ENCODE measurements around the gene GGA1. TPM values are rescaled to one million over a fixed set of nuclear protein-coding genes. Genes with fewer than 3 reads are reported as not detected.
A peak's percentile ranks its signal among the peaks of the same experiment; 100 is the strongest.

Gene GGA1
- total RNA-seq, 2 experiments from 2014 or later, result 59.7 to 62.8 TPM

DNA sequence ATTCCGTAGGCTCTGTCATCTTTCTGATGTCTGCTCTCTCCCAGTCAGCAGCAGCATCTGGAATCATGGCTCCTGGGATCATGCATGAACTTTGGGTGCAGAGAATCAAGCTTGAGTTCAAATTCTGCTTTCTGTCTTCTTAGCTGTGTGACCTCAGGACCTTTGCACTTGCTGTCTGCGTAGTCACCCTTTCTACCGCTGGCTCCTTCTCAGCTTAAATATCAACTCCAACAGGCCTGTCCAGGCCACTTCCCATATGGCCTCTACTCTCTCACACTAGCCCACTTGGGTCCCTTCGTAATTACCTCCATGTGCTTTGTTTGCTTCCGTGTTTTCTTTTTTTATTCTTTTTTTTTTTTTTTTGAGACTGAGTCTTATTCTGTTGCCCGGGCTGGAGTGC is 4.6 kb upstream of the GGA1 start:
- ATAC-seq (no peak), DNase-seq (no peak)
- H3K27ac Mint-ChIP-seq, result no peak overlapping the region
- no peaks in the 10 kb centered on the region for H3K36me3 Mint-ChIP-seq (ENCODE audit: low read depth)
- CTCF ChIA-PET, result interaction anchor here (1.2 to 3.4 kb wide), 3 partner anchors 11 to 42 kb away, joined by 4 to 24 read pairs (median 4); no protein-coding TSS in a partner anchor
- no peak for TF ChIP-seq CTCF (IDR thresholded peaks at IDR 0.05)
- H3K9me3 Mint-ChIP-seq, result no peaks in the 10 kb centered on the region
- H3K27me3 Mint-ChIP-seq, result no peaks in the 10 kb centered on the region
- POLR2A ChIA-PET, result interaction anchor here (3.4 kb wide), 1 partner anchor 12 kb away, joined by 12 read pairs; no protein-coding TSS in a partner anchor
- intact Hi-C loops (cut with micrococcal nuclease), result no loop called here
- H3K4me3 Mint-ChIP-seq, result no peak overlapping the region
- peaks cover 42% of the 10 kb centered on the region for H3K4me1 Mint-ChIP-seq (ENCODE audit: low read depth)

GRCh38 chr22:37604875-37605274 is 3.8 kb upstream of the GGA1 start:
- Mint-ChIP-seq H3K4me1 (ENCODE audit: low read depth) (peaks cover 42% of the 10 kb centered on the region), H3K27ac (peak overlapping the region; percentile 66), H3K9me3 (no peaks in the 10 kb centered on the region), H3K4me3 (no peak overlapping the region), H3K27me3 (no peaks in the 10 kb centered on the region), H3K36me3 (ENCODE audit: low read depth) (no peaks in the 10 kb centered on the region)
- ATAC-seq (no peak), DNase-seq (peak; percentile 73)
- CTCF ChIA-PET, result interaction anchor here (1.0 to 41.4 kb wide), 7 partner anchors 10 to 66 kb away, joined by 4 to 1770 read pairs (median 24); partner anchors contain the start of genes LGALS1, NOL12, PDXP and SH3BP1
- no peak for TF ChIP-seq CTCF (IDR thresholded peaks at IDR 0.05)
- POLR2A ChIA-PET, result interaction anchor here (3.4 kb wide), 1 partner anchor 13 kb away, joined by 12 read pairs; no protein-coding TSS in a partner anchor
- intact Hi-C loops (cut with micrococcal nuclease), result no loop called here

DNA sequence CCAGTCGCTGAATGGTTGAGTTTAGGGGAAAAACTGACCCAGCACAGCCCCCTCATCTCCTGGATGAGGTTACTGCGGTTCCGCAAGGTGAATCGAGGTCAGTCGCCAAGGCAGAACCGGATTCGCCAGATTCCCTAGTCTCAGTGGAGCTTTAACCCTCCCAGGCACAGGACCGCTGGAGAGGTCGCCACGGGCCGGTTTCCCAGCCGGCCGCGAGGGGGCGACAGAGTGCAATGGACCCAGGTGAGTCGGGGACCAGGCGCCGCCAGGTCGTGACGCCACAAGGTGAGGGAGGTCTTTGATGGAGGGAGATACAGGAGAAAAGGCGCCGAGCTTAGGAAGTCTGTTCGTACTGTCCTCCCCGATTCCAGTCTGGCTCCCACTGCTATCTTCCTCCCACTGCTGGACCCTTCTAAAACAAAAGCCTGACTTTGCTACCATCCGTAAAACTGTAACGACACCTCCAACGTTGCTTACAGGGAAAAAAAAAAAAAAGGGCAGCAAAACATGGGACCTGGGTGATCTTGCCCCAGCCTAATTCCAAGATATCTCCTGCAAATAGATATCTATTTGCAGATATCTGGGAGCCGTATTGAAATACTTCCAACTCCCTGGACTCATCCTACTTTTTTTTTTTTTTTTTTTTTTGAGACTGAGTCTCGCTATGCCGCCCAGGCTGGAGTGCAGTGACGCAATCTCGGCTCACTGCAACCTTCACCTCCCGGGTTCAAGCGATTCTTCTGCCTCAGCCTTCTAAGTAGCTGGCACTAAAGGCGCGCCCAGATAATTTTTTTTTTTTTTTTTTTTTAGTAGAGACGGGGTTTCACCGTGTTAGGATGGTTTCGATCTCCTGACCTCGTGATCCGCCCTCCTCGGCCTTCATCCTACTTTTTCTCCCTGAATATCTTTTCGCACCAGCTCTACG is 1.4 kb upstream of the GGA1 start:
- peak; percentile 99 for TF ChIP-seq CTCF (IDR thresholded peaks at IDR 0.05)
- Mint-ChIP-seq H3K27ac (peak overlapping the region; percentile 94), H3K27me3 (no peaks in the 10 kb centered on the region), H3K36me3 (ENCODE audit: low read depth) (no peaks in the 10 kb centered on the region), H3K9me3 (no peaks in the 10 kb centered on the region), H3K4me3 (peak overlapping the region; percentile 91), H3K4me1 (ENCODE audit: low read depth) (peaks cover 48% of the 10 kb centered on the region)
- intact Hi-C loops (cut with micrococcal nuclease), result no loop called here
- CTCF ChIA-PET, result interaction anchor here (0.6 to 41.4 kb wide), 38 partner anchors 10 to 1092 kb away, joined by 3 to 1770 read pairs (median 4); partner anchors contain the start of genes ANKRD54, GCAT, LGALS1 and MFNG
- POLR2A ChIA-PET, result interaction anchor here (0.7 to 3.8 kb wide), 13 partner anchors 15 to 237 kb away, joined by 3 to 30 read pairs (median 7); partner anchors contain the start of genes ANKRD54, GCAT, LGALS1 and MFNG
- ATAC-seq (peak; percentile 20), DNase-seq (peak; percentile 92)

DNA sequence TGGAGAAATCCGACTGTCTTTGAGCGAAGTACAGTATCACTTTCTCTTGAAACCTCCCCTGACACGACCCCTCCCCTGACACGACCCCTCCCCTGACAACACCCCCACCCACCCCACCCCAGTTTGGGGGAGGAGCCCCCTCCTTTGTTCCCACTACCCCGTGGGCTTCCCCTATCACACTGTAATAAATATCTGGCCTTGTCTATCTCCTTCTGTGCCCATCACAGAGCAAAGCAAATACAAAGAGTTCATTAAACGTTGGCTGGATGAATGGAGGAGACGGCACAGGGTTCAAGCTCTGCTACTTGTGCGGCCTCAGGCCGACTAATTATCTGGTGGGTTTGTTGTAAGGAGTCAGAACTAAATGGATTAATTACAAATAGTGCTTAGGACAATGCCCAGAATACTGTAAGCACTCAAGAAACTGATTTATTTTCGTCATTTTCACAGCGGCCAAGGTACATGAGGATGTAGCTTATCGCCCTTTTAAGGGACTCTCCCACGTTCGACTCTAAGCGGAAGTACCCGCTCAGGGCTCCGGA is 628 bp upstream of the GGA1 start:
- peak overlapping the region; percentile 91 for H3K4me3 Mint-ChIP-seq
- intact Hi-C loops (cut with micrococcal nuclease), result no loop called here
- H3K9me3 Mint-ChIP-seq, result no peaks in the 10 kb centered on the region
- no peak for TF ChIP-seq CTCF (IDR thresholded peaks at IDR 0.05)
- ChIA-PET POLR2A (interaction anchor here (0.7 to 3.8 kb wide), 11 partner anchors 12 to 236 kb away, joined by 3 to 30 read pairs (median 7); partner anchors contain the start of genes ANKRD54, GCAT, LGALS1 and MFNG), CTCF (interaction anchor here (0.6 to 41.4 kb wide), 16 partner anchors 9 to 340 kb away, joined by 3 to 1770 read pairs (median 8); partner anchors contain the start of genes ANKRD54, LGALS1, MFNG and NOL12)
- peaks cover 49% of the 10 kb centered on the region for H3K4me1 Mint-ChIP-seq (ENCODE audit: low read depth)
- DNase-seq (no peak), ATAC-seq (peak; percentile 9)
- H3K27me3 Mint-ChIP-seq, result no peaks in the 10 kb centered on the region
- no peaks in the 10 kb centered on the region for H3K36me3 Mint-ChIP-seq (ENCODE audit: low read depth)
- H3K27ac Mint-ChIP-seq, result peak overlapping the region; percentile 94
